GM23338 (cell line): ENCODE measurements around the gene HTR3C. TPM values are rescaled to one million over a fixed set of nuclear protein-coding genes. Genes with fewer than 3 reads are reported as not detected.

ENCODE experiments used
- ATAC-seq: fragments of 200-7000 bp; cut with Tn5 transposase; 3 replicates; pipeline ENCODE4 v1.9.1; 2020
- DNase-seq: peaks from one replicate; pipeline ENCODE4 v3.0.0-alpha.2; 2015; ENCODE audit warnings: low spot score
- H2AFZ ChIP-seq: fragments of 200-600 bp; sonication (generic); 2 replicates; pipeline ENCODE4 v1.8.0; 2016; ENCODE audit warnings: antibody characterized with exemption, mild to moderate bottlenecking, moderate library complexity
- H3F3A ChIP-seq: fragments of 200-600 bp; sonication (generic); replicated peaks from 2 replicates; pipeline ENCODE4 v1.8.0; 2017; ENCODE audit warnings: antibody characterized with exemption, mixed run types, low read depth
- H3K27ac ChIP-seq: fragments of 200-600 bp; sonication (generic); 2 replicates; pipeline ENCODE4 v1.6.1; 2016; ENCODE audit warnings: low read depth
- H3K27me3 ChIP-seq: fragments of 200-600 bp; sonication (generic); 2 replicates; pipeline ENCODE4 v1.8.0; 2016; ENCODE audit warnings: mild to moderate bottlenecking, mixed run types, moderate library complexity; ENCODE audit not compliant: insufficient read depth
- H3K36me3 ChIP-seq: fragments of 200-600 bp; sonication (generic); 2 replicates; pipeline ENCODE4 v1.8.0; 2016; ENCODE audit warnings: mild to moderate bottlenecking; ENCODE audit not compliant: insufficient read depth
- H3K4me1 ChIP-seq: fragments of 200-600 bp; sonication (generic); 2 replicates; pipeline ENCODE4 v1.8.0; 2016; ENCODE audit warnings: mild to moderate bottlenecking, moderate library complexity; ENCODE audit not compliant: insufficient read depth
- H3K4me2 ChIP-seq: fragments of 200-600 bp; sonication (generic); 2 replicates; pipeline ENCODE4 v1.7.1; 2017; ENCODE audit warnings: mixed run types
- H3K4me3 ChIP-seq: fragments of 200-600 bp; sonication (generic); 2 replicates; pipeline ENCODE4 v1.6.1; 2016; ENCODE audit warnings: mixed run types
- H3K79me2 ChIP-seq: fragments of 200-600 bp; sonication (generic); replicated peaks from 2 replicates; pipeline ENCODE4 v1.8.0; 2017; ENCODE audit warnings: mild to moderate bottlenecking; ENCODE audit not compliant: insufficient read depth
- H3K9me2 ChIP-seq: fragments of 200-600 bp; sonication (generic); 2 replicates; pipeline ENCODE4 v1.8.0; 2017; ENCODE audit not compliant: insufficient read depth
- H4K20me1 ChIP-seq: fragments of 200-600 bp; sonication (generic); replicated peaks from 2 replicates; pipeline ENCODE4 v1.8.0; 2017; ENCODE audit warnings: mild to moderate bottlenecking; ENCODE audit not compliant: insufficient read depth
- H3K27ac Mint-ChIP-seq: 2 replicates; pipeline ENCODE4 v1.8.0; 2020; ENCODE audit warnings: inconsistent platforms, mild to moderate bottlenecking, moderate library complexity, mixed read lengths
- H3K27me3 Mint-ChIP-seq: 3 replicates; pipeline ENCODE4 v1.8.0; 2022; ENCODE audit warnings: low read depth, mild to moderate bottlenecking, moderate library complexity, mixed read lengths, inconsistent platforms; ENCODE audit not compliant: insufficient read depth, poor library complexity
- H3K36me3 Mint-ChIP-seq: 3 replicates; pipeline ENCODE4 v1.8.0; 2021; ENCODE audit warnings: low read depth, mild to moderate bottlenecking, inconsistent platforms, moderate library complexity, mixed read lengths
- H3K4me1 Mint-ChIP-seq: 3 replicates; pipeline ENCODE4 v1.8.0; 2020; ENCODE audit warnings: mild to moderate bottlenecking, inconsistent platforms, mixed read lengths
- H3K4me3 Mint-ChIP-seq: 3 replicates; pipeline ENCODE4 v1.8.0; 2021; ENCODE audit warnings: moderate library complexity, mild to moderate bottlenecking, inconsistent platforms, mixed read lengths
- H3K9me3 Mint-ChIP-seq: 3 replicates; pipeline ENCODE4 v1.8.0; 2020; ENCODE audit warnings: moderate library complexity, mild to moderate bottlenecking, inconsistent platforms, mixed read lengths
- CREB1 ChIP-seq: fragments of 250-450 bp; sonication (Bioruptor Pico); IDR thresholded peaks from 2 replicates; pipeline ENCODE4 v1.5.0; 2020; ENCODE audit warnings: low read depth, mild to moderate bottlenecking, moderate library complexity
- EZH2 ChIP-seq: fragments of 200-600 bp; sonication (generic); IDR thresholded peaks from one replicate; pipeline ENCODE4 v1.8.0; 2017; ENCODE audit warnings: antibody characterized with exemption, mild to moderate bottlenecking, low read depth; ENCODE audit not compliant: unreplicated experiment
- EZH2phosphoT487 ChIP-seq: fragments of 200-600 bp; sonication (generic); IDR thresholded peaks from one replicate; pipeline ENCODE4 v1.8.1; 2018; ENCODE audit warnings: antibody characterized with exemption; ENCODE audit not compliant: unreplicated experiment
- JUNB ChIP-seq: IDR thresholded peaks from one replicate; pipeline ENCODE4 v1.6.1; 2016; ENCODE audit warnings: antibody characterized with exemption; ENCODE audit not compliant: unreplicated experiment
- NANOG ChIP-seq: IDR thresholded peaks from 2 replicates; pipeline ENCODE4 v1.6.1; 2016; ENCODE audit warnings: antibody characterized with exemption, borderline replicate concordance
- STAT1 ChIP-seq: IDR thresholded peaks from one replicate; pipeline ENCODE4 v1.6.1; 2016; ENCODE audit warnings: antibody characterized with exemption; ENCODE audit not compliant: unreplicated experiment
- ZNF114 ChIP-seq: fragments of 250-450 bp; sonication (Bioruptor Pico); IDR thresholded peaks from 2 replicates; pipeline ENCODE4 v1.5.0; 2020; ENCODE audit warnings: mild to moderate bottlenecking, moderate library complexity
- ZNF331 ChIP-seq: fragments of 250-450 bp; sonication (Bioruptor Pico); IDR thresholded peaks from 2 replicates; pipeline ENCODE4 v1.5.0; 2020; ENCODE audit warnings: low read depth, mild to moderate bottlenecking, moderate library complexity
- ZNF462 ChIP-seq: fragments of 250-450 bp; sonication (Bioruptor Pico); IDR thresholded peaks from 2 replicates; pipeline ENCODE4 v1.5.0; 2020; ENCODE audit warnings: mild to moderate bottlenecking, moderate library complexity
- polyA plus RNA-seq: library from polyadenylated mRNA; unstranded; fragments of >200 nt; fragmentation: Nextera tagmentation; extraction: Ambion mirVana; gene quantifications from 2 replicates; pipeline ENCODE4 v1.2.1, GENCODE V29; 2016
- total RNA-seq: library from RNA; depleted of rRNA; stranded (reverse); fragments of >200 nt; shearing (Covaris generic); gene quantifications from 2 replicates; pipeline ENCODE4 v1.2.3, GENCODE V29; 2014

HTR3C gene
- total and polyA plus RNA-seq, 2 experiments from 2014 or later = not detected

DNA sequence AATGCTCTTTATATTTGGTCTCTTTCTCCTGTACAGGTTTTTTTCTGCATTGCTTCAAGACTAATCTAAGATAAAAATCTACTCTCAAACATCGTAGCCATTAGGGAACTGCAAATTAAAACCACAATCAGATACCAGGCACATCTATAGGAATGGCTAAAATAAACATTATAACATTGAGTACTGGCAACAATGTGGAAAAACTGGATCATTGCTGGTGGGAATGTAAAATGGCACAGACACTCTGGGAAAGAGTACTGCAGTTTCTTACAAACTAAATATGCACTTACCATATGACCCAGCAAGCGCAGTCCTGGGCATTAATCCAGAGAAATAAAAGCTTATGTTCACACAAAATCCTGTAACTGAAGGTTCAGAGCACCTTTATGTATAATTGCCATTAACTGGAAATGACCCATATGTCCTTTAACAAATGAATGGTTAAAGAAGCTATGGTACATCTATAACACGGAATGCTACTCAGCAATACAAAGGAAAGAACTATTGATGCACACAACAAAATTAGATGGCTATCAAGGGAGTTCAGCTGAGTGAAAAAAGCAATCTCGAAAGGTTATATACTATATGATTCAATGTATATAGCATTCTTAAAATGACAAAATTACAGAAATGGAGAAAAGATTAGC is 41.5 kb upstream of the HTR3C start:
- Histone ChIP-seq H3K4me3 (no peak overlapping the region), H2AFZ (no peak overlapping the region), H3K4me2 (no peak overlapping the region), H3K79me2 (peaks cover 34% of the 10 kb centered on the region), H3F3A (no peaks in the 10 kb centered on the region), H3K36me3 (peaks cover 4% of the 10 kb centered on the region; the same call in 1 of the 2 replicates), H3K9me2 (no peaks in the 10 kb centered on the region), H3K27me3 (no peaks in the 10 kb centered on the region), H3K27ac (no peak overlapping the region), H3K4me1 (peaks cover 4% of the 10 kb centered on the region), H4K20me1 (peaks cover 9% of the 10 kb centered on the region; the same call in 1 of the 2 replicates)
- DNase-seq (no peak), ATAC-seq (no peak)
- Mint-ChIP-seq H3K4me3 (no peak overlapping the region), H3K27ac (0 out of 2 replicates have a peak overlapping the region, but pooled peaks have one; percentile 19), H3K36me3 (peaks cover 38% of the 10 kb centered on the region), H3K27me3 (peaks cover 2% of the 10 kb centered on the region), H3K9me3 (no peaks in the 10 kb centered on the region; the same call in 2 of the 3 replicates), H3K4me1 (peaks cover 15% of the 10 kb centered on the region)
- no peak for TF ChIP-seq EZH2phosphoT487
- no peak for TF ChIP-seq NANOG
- TF ChIP-seq CREB1 = no peak
- TF ChIP-seq EZH2 = no peak
- no peak for TF ChIP-seq ZNF462 (CRISPR knock-in tag)
- no peak for TF ChIP-seq JUNB
- TF ChIP-seq ZNF331 (CRISPR knock-in tag) = no peak
- TF ChIP-seq ZNF114 = no peak
- TF ChIP-seq STAT1 = no peak
